ENCODE measurements around the gene QRICH1.

QRICH1 gene

GRCh38 chr3:48984663-48985062 is 109.2 kb downstream of the QRICH1 start:
- no peak overlapping the region for H3K4me3 ChIP-seq (ENCODE audit: low read length)
- no peak for DNase-seq (ENCODE audit: low read depth, low spot score)

GRCh38 chr3:48983096-48983495 is 110.8 kb downstream of the QRICH1 start:
- no peak for DNase-seq (ENCODE audit: low read depth, low spot score)
- no peak overlapping the region for H3K4me3 ChIP-seq (ENCODE audit: low read length)

GRCh38 chr3:48982686-48983085 is 111.2 kb downstream of the QRICH1 start:
- DNase-seq (ENCODE audit: low read depth, low spot score), result no peak
- H3K4me3 ChIP-seq (ENCODE audit: low read length), result no peak overlapping the region

DNA sequence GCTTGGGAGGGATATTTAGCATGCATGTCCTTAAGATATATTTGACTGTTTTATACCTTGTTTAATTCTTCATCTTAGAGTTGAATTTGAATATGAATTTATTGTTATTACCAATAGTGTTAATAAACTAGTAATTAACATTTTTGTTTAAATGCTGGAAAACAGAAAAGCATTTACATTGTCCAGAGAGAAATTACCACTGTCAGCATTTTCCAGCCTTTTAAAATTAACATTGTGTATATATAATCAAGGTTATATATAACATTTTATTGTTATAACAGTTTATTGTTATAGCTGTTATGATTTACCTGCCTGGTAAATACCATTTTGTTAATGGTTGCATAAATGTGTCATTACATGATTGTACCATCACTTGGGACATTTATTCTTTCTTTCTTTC is 111.9 kb downstream of the QRICH1 start:
- no peak for DNase-seq (ENCODE audit: low read depth, low spot score)
- H3K4me3 ChIP-seq (ENCODE audit: low read length), result no peak overlapping the region

- H3K4me3 ChIP-seq (ENCODE audit: low read length), result no peak overlapping the region
- DNase-seq (ENCODE audit: low read depth, low spot score), result no peak
Observed at GRCh38 chr3:48980295-48980694, 113.6 kb downstream of the QRICH1 start.
